A673 (cell line): Measurements from ENCODE around the gene CDH12.

Experiments used
- CTCF ChIP-seq: fragments of 300-800, 200-600 bp; sonication (generic); conservative IDR thresholded peaks from 2 replicates; pipeline ENCODE4 v1.5.1; 2017; ENCODE audit warnings: low read depth, mild to moderate bottlenecking, antibody characterized with exemption, low read length, moderate library complexity, mixed read lengths
- EZH2 ChIP-seq: fragments of 200-600 bp; sonication (generic); IDR thresholded peaks from 2 replicates; pipeline ENCODE4 v1.6.1; 2017; ENCODE audit warnings: borderline replicate concordance, low read depth, mild to moderate bottlenecking, mixed read lengths, antibody characterized with exemption, low read length; ENCODE audit not compliant: poor library complexity, severe bottlenecking

GRCh38 chr5:22842574-22842973 is 10.6 kb downstream of the CDH12 start:
- TF ChIP-seq CTCF = no peak
- TF ChIP-seq EZH2 = no peak
